ENCODE measurements around the gene PIGQ.
"Not testable (repeated sequence)": the region's sequence is repeated elsewhere in the genome, so short reads cannot be mapped to it uniquely, and the experiment has no call there.

The PIGQ gene

GRCh38 chr16:585351-585750 is 15.6 kb downstream of the PIGQ start:
- DNase-seq (ENCODE audit: low read depth in 4 of 4, low spot score in 1 of 4): no peak

GRCh38 chr16:586047-586644 is 16.4 kb downstream of the PIGQ start:
- no peak for DNase-seq (ENCODE audit: low read depth in 4 of 4, low spot score in 1 of 4)

GRCh38 chr16:586645-587590 is 17.1 kb downstream of the PIGQ start:
- DNase-seq (ENCODE audit: low read depth in 4 of 4, low spot score in 1 of 4): no peak

- DNase-seq (ENCODE audit: low read depth in 4 of 4, low spot score in 1 of 4): peak in 3 of 4 experiments; percentile 46 to 52 (median 50)
Observed at GRCh38 chr16:588639-588888, 18.8 kb downstream of the PIGQ start.

- peak; percentile 91 to 99 (median 95) for DNase-seq (ENCODE audit: low read depth in 4 of 4, low spot score in 1 of 4)
Observed at GRCh38 chr16:588889-589657, 19.3 kb downstream of the PIGQ start.

GRCh38 chr16:589658-590187 is 20.0 kb downstream of the PIGQ start, which contains the start of gene RAB40C:
Gene RAB40C, plus strand, starts transcription at chr16:590066. Its CDS starts 226 bp downstream, at chr16:590292.
- peak; percentile 97 to 99 (median 98) for DNase-seq (ENCODE audit: low read depth in 4 of 4, low spot score in 1 of 4)

GRCh38 chr16:590188-590814 is 20.5 kb downstream of the PIGQ start:
- DNase-seq (ENCODE audit: low read depth in 4 of 4, low spot score in 1 of 4): no peak

GRCh38 chr16:590815-591200 is 21.0 kb downstream of the PIGQ start:
- DNase-seq (ENCODE audit: low read depth in 4 of 4, low spot score in 1 of 4): no peak

GRCh38 chr16:591231-591630 is 21.5 kb downstream of the PIGQ start:
- no peak for DNase-seq (ENCODE audit: low read depth in 4 of 4, low spot score in 1 of 4)

- no peak for DNase-seq (ENCODE audit: low read depth in 4 of 4, low spot score in 1 of 4)
Observed at GRCh38 chr16:591892-592517, 22.2 kb downstream of the PIGQ start.

GRCh38 chr16:592518-593306 is 22.9 kb downstream of the PIGQ start:
- DNase-seq (ENCODE audit: low read depth in 4 of 4, low spot score in 1 of 4): no peak

GRCh38 chr16:593406-593805 is 23.6 kb downstream of the PIGQ start:
- no peak for DNase-seq (ENCODE audit: low read depth in 4 of 4, low spot score in 1 of 4)

- DNase-seq (ENCODE audit: low read depth in 4 of 4, low spot score in 1 of 4): no peak
Observed at GRCh38 chr16:593807-594206, 24.0 kb downstream of the PIGQ start.

GRCh38 chr16:595094-595528 is 25.3 kb downstream of the PIGQ start:
- no peak for DNase-seq (ENCODE audit: low read depth in 4 of 4, low spot score in 1 of 4)

GRCh38 chr16:595942-596735 is 26.4 kb downstream of the PIGQ start:
- DNase-seq (ENCODE audit: low read depth in 4 of 4, low spot score in 1 of 4): no peak

- DNase-seq (ENCODE audit: low read depth in 4 of 4, low spot score in 1 of 4): no peak
Observed at GRCh38 chr16:596736-597060, 26.9 kb downstream of the PIGQ start.

- not testable (repeated sequence) for DNase-seq (ENCODE audit: low read depth in 4 of 4, low spot score in 1 of 4)
Observed at GRCh38 chr16:597655-598054, 27.9 kb downstream of the PIGQ start.

- no peak for DNase-seq (ENCODE audit: low read depth in 4 of 4, low spot score in 1 of 4)
Observed at GRCh38 chr16:598823-599739, 29.3 kb downstream of the PIGQ start.

Measured in stimulated activated CD4-positive, alpha-beta T cell treated with anti-CD3 and anti-CD28 coated beads, Interleukin-1b, Interleukin-23, amount 100 ng/mL, for 24 hours (primary cell).